SK-N-MC (cell line): Measurements from ENCODE around the gene PLXNA2.

Source experiments
- DNase-seq: peaks from one replicate; pipeline ENCODE4 v3.0.0-alpha.2; 2011; ENCODE audit warnings: low read depth, low spot score
- H3K27ac ChIP-seq: fragments of 200-600 bp; sonication (generic); 2 replicates; pipeline ENCODE4 v1.5.1; 2016; ENCODE audit warnings: mixed run types
- H3K36me3 ChIP-seq: fragments of 200-600 bp; sonication (generic); 2 replicates; pipeline ENCODE4 v1.6.1; 2017; ENCODE audit warnings: antibody characterized with exemption, low read length, mixed read lengths; ENCODE audit not compliant: insufficient read depth
- H3K4me3 ChIP-seq: fragments of 200-600 bp; sonication (generic); 2 replicates; pipeline ENCODE4 v1.5.1; 2016
- H3K9ac ChIP-seq: fragments of 200-600 bp; sonication (generic); 2 replicates; pipeline ENCODE4 v1.8.0; 2017; ENCODE audit warnings: mixed run types, mixed read lengths; ENCODE audit not compliant: insufficient read length
- H3K9me3 ChIP-seq: fragments of 200-600 bp; sonication (generic); 2 replicates; pipeline ENCODE4 v1.6.1; 2017; ENCODE audit warnings: low read depth, mild to moderate bottlenecking, antibody characterized with exemption, low read length, moderate library complexity, mixed read lengths
- EZH2 ChIP-seq: fragments of 200-600 bp; sonication (generic); IDR thresholded peaks from one replicate; pipeline ENCODE4 v1.6.1; 2017; ENCODE audit warnings: antibody characterized with exemption
- FOXP2 ChIP-seq: optimal IDR thresholded peaks from 2 replicates; pipeline ENCODE3; 2011; ENCODE audit warnings: mild to moderate bottlenecking, moderate library complexity; ENCODE audit not compliant: insufficient read depth; ENCODE audit errors: extremely low read length, control extremely low read depth
- POLR2AphosphoS5 ChIP-seq: IDR thresholded peaks from 2 replicates; pipeline ENCODE4 v1.6.1; 2012; ENCODE audit warnings: mild to moderate bottlenecking, low read depth, low read length, borderline replicate concordance

Gene PLXNA2

DNA sequence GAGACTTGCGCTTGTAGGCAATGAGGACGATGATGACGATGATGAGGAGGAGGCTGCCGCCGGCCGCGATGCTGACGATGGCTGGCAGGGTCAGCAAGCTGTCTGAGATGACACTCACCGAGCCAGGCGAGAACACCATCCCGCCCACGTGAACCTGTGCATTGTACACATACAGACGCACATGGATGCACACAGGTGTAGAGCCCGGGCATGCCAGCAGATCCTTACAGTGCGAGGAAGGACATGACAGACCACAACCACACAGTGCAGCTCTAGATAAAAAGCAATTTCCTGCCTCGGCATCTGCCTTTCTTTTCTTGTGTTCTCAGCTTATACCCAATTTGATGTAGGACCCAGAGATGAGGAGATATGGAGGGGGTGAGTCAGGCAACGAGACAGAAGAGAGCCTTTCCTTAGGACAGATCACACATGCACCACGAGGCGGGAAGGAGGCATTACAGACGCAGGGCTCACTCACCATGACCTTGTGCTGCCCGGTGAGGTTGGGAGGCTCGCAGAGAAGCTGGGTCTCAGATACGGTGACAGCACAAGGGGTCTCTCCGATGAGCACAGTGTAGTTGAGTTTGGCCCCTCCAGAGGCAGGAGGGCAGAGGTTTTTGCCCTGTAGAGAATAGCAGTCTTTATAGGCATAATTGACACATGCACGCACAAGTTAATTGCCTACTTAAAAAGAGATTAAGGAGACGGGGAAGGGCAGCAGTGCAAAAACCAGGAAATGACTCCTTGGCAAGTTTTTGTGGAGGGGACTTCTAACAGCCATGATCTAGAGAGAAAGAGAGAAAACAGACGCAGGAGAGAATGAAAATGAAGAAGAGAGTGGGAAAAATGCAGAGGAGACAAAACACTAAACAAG lies 199.4 kb downstream of the PLXNA2 start:
- no peak for DNase-seq
- H3K36me3 ChIP-seq: no peaks in the 10 kb centered on the region
- TF ChIP-seq EZH2 (no peak), FOXP2 (no peak), POLR2AphosphoS5 (no peak)
- H3K9ac ChIP-seq: no peak overlapping the region
- H3K4me3 ChIP-seq: no peak overlapping the region
- no peak overlapping the region for H3K27ac ChIP-seq
- H3K9me3 ChIP-seq: no peaks in the 10 kb centered on the region

DNA sequence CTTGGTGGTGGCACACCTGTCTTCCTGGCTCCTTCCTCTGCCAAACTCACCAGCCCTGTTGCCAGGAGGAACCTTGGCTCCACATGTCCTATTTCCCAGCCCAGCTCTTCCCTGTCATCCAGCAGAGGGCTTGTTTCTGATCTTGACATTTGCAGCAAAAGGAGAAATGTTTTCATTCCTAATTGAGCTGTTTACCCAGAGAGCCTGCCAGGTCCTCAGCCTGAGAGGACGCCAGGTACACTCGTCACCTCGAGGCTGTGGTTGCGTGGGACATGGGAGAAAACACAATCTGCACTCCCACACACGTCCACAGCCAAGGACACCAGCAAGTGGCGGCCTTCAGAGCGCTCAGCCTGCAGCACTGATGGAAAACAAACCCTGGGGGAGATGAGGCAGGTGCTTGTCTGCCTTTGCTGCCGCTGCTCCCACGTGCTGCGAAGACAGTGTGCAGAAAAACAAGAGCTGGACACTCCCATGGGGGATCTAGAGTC lies 200.4 kb downstream of the PLXNA2 start:
- Histone ChIP-seq H3K9ac (no peak overlapping the region), H3K9me3 (no peaks in the 10 kb centered on the region), H3K36me3 (no peaks in the 10 kb centered on the region), H3K4me3 (no peak overlapping the region), H3K27ac (no peak overlapping the region)
- DNase-seq: no peak
- no peak for TF ChIP-seq EZH2
- TF ChIP-seq POLR2AphosphoS5: no peak
- TF ChIP-seq FOXP2: no peak

DNA sequence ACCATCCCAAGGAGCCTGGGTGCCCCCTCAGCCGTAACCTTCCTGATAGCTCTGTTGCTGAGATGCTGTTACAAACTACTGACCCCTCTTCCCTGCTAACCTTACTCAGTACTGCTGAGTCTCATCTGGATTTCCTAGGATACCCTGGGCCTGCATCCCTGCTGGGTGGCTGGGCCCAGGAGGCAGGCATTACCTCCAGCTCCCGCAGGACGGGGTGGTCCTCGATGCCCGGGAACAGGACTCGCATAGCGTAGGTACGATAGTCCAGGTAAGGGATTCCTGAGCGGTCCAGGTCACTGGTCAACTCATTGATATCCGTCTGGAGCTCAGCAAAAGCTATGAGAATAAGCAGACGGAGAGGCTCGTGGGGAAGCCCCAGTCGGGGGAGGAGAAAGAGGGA lies 201.3 kb downstream of the PLXNA2 start:
- Histone ChIP-seq H3K9ac (no peak overlapping the region), H3K4me3 (no peak overlapping the region), H3K9me3 (no peaks in the 10 kb centered on the region), H3K27ac (no peak overlapping the region), H3K36me3 (no peaks in the 10 kb centered on the region)
- TF ChIP-seq FOXP2: no peak
- no peak for TF ChIP-seq POLR2AphosphoS5
- TF ChIP-seq EZH2: no peak
- DNase-seq: no peak

DNA sequence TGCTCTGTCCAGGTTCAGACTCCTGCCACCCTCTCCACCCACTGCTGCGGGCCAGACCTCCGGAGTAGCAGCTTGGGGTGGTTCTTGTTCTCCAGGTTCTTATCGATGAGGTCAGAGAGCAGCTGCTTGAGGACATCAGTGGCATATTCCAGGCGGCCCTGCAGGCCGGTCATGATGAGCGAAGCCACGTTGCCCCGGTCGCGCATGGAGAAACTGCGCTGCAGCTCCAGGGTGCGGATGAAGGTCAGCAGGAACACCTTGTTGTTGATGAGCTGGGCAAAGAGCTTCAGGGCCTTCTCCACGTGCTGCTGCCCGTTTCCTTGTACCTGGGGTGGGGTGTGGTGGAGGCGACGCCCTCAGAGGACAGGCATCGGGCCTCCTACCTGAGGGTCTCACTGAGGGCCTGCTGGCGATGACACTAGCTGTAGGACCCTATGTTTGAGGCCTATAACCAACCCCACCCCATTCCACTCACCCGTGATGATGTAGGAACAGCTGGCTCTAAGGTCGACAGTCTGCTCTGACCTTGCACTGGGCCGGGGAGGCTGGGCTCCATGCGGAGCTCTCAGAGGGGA lies 202.1 kb downstream of the PLXNA2 start:
- no peaks in the 10 kb centered on the region for H3K9me3 ChIP-seq
- no peak for TF ChIP-seq EZH2
- TF ChIP-seq POLR2AphosphoS5: no peak
- TF ChIP-seq FOXP2: no peak
- DNase-seq: no peak
- H3K27ac ChIP-seq: no peak overlapping the region
- no peak overlapping the region for H3K4me3 ChIP-seq
- no peak overlapping the region for H3K9ac ChIP-seq
- H3K36me3 ChIP-seq: no peaks in the 10 kb centered on the region

DNA sequence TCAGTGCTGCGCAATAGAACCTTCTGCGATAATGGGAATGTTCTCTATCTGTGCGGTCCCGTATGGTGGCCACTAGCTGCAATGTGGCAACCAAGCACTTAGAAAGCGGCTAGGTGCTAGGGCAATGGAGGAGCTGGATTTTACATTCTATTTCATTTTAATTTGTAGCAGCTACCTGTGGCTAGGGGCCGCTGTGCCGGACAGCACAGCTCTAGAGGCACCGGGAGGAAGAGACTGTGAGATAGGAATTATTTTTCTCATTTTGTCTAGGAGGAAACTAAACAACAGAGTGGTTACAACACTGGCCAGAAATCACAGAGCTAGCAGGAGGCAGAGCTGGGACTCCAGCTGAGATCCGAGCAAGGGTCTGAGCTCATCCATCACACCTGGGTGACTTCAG lies 202.7 kb downstream of the PLXNA2 start:
- Histone ChIP-seq H3K4me3 (no peak overlapping the region), H3K9ac (no peak overlapping the region), H3K36me3 (no peaks in the 10 kb centered on the region), H3K9me3 (no peaks in the 10 kb centered on the region), H3K27ac (no peak overlapping the region)
- TF ChIP-seq FOXP2 (no peak), EZH2 (no peak), POLR2AphosphoS5 (no peak)
- DNase-seq: no peak

DNA sequence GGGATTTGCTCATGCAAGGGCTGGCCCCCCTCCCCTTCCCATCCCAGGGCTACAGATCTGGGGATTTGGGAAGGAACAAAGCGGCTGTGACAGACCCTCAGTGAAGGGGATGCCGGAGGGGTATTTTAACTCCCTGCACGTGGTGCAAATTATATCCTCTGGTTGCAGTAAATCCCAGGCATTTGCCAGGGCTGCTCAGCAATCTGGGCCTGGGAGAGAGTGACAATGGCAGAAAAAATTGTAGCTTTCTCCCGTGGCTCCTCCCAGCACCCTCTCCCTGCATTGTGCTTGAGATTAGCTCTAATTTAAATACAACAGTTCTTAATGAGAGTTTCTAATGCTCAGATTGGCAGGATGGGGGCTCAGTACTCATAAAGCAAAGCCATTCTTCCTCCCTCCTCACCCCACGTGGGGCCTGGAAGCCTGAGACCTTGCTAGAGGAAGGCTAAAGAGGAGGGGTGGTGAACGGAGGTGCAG lies 203.3 kb downstream of the PLXNA2 start:
- no peak for DNase-seq

DNA sequence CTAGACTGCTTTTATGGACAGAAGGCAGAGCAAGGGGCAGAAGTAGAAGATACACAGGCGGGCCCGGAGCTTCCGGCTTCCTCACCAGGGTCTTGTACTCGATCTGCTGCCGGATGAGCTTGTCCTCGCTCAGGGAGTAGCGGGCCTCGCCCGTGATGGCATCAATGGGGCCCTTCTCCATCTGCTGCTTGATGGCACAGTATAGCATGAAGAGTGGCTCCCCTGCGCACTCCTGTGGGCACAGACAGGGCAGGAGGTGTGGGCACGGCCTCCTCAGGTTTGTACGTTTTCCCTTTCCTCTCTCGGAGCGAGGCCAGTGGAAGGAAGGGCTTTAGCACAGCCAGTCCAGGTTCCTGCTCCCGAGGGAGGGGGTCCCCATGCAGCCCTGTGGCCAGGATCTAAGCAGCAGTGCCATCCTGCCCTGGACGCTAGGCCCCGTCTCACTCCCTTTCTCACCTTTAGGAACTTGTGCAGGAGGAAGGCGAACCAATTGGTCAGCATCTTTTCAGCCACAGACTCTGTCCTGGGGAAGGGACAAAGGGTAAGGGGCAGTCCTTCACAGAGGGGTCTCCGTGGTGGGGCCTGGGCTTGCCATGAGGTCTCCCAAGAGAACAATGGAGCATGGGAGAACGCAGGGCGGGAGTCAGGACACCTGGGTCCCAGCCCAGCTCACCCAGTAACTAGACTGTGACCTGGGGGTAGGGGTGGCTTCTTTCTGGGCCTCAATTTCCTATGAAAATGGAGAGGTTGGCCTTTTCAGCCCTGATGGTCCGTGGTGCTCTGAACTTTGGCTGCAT lies 204.4 kb downstream of the PLXNA2 start:
- TF ChIP-seq POLR2AphosphoS5 (no peak), EZH2 (no peak), FOXP2 (no peak)
- Histone ChIP-seq H3K9ac (no peak overlapping the region), H3K36me3 (no peaks in the 10 kb centered on the region), H3K27ac (no peak overlapping the region), H3K9me3 (no peaks in the 10 kb centered on the region), H3K4me3 (no peak overlapping the region)
- DNase-seq: no peak

More for the DNA sequence above, 203.3 kb downstream of the PLXNA2 start:
- Histone ChIP-seq H3K36me3 (no peaks in the 10 kb centered on the region), H3K9me3 (no peaks in the 10 kb centered on the region), H3K27ac (no peak overlapping the region), H3K4me3 (no peak overlapping the region), H3K9ac (no peak overlapping the region)
- TF ChIP-seq POLR2AphosphoS5 (no peak), EZH2 (no peak), FOXP2 (no peak)

DNA sequence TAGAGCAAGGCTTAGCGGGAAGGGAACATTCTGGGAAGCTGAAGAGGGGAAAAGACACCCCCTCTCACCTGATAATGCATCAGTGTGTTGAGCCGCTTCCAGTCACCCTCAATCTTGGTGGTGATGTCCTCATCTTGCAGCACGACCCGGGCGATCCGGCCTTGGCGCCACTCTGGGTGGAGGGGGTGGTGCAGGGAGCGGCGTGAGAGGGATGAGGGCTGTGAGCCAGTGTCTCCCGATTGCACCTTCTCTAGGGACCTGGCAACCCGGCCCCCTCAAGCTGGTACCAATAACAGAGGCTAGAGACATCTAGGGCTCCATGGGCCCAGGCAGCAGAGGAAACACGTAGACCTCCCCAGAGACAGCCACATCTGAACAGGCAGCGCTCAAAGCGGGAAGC lies 205.9 kb downstream of the PLXNA2 start:
- H3K27ac ChIP-seq: no peak overlapping the region
- TF ChIP-seq POLR2AphosphoS5 (no peak), EZH2 (no peak), FOXP2 (no peak)
- no peak for DNase-seq
- no peak overlapping the region for H3K9ac ChIP-seq
- H3K36me3 ChIP-seq: no peaks in the 10 kb centered on the region
- no peaks in the 10 kb centered on the region for H3K9me3 ChIP-seq
- H3K4me3 ChIP-seq: no peak overlapping the region
